Cardiac muscle cell (in vitro differentiated cells and primary cell): ENCODE results near the gene UCKL1. TPM values are rescaled to one million over a fixed set of nuclear protein-coding genes. Genes with fewer than 3 reads are reported as not detected.
"Not testable (repeated sequence)": the region's sequence is repeated elsewhere in the genome, so short reads cannot be mapped to it uniquely, and the experiment has no call there.

Source experiments
- DNase-seq, 2 donors: peaks; one replicate each; pipeline versions ENCODE4 v3.0.0 to v3.0.0-alpha.2; 2010 to 2017; ENCODE audit warnings: low read depth in 1 of 2, low spot score in 1 of 2
- H3K27ac ChIP-seq: fragments of 200-600 bp; sonication (generic); 2 replicates; pipeline ENCODE4 v1.5.1; 2016
- H3K27me3 ChIP-seq: fragments of 200-600 bp; sonication (generic); 2 replicates; pipeline ENCODE4 v1.6.0; 2016; ENCODE audit warnings: control low read depth
- H3K36me3 ChIP-seq: fragments of 200-600 bp; sonication (generic); 2 replicates; pipeline ENCODE4 v1.5.1; 2016; ENCODE audit warnings: control low read depth
- H3K4me1 ChIP-seq: fragments of 200-600 bp; sonication (generic); 2 replicates; pipeline ENCODE4 v1.8.1; 2017; ENCODE audit warnings: low read depth, mild to moderate bottlenecking, mixed run types
- H3K4me3 ChIP-seq: fragments of 200-600 bp; sonication (generic); 2 replicates; pipeline ENCODE4 v1.5.1; 2016; ENCODE audit warnings: mild to moderate bottlenecking
- H3K9me3 ChIP-seq: fragments of 200-600 bp; sonication (generic); 2 replicates; pipeline ENCODE4 v1.5.1; 2017; ENCODE audit warnings: low read depth, mild to moderate bottlenecking, control low read depth
- CTCF ChIP-seq: IDR thresholded peaks from 2 replicates; pipeline ENCODE4 v1.5.1; 2012; ENCODE audit warnings: low read depth, mild to moderate bottlenecking, low read length
- polyA plus RNA-seq: library from polyadenylated mRNA; unstranded; fragments of >200 nt; fragmentation: Nextera tagmentation; extraction: Ambion mirVana; gene quantifications from 2 replicates; pipeline ENCODE4 v1.2.1, GENCODE V29; 2016
- total RNA-seq: library from RNA; depleted of rRNA; stranded (reverse); fragments of >200 nt; gene quantifications from 2 replicates; pipeline ENCODE4 v1.2.3, GENCODE V29; 2016

The UCKL1 gene
- total and polyA plus RNA-seq, 2 experiments from 2014 or later: 53.5 to 84.2 TPM

- Histone ChIP-seq H3K27ac (no peak overlapping the region), H3K4me1 (no peaks in the 10 kb centered on the region), H3K4me3 (no peak overlapping the region), H3K9me3 (no peaks in the 10 kb centered on the region), H3K36me3 (peaks cover 36% of the 10 kb centered on the region), H3K27me3 (no peaks in the 10 kb centered on the region)
- no peak for TF ChIP-seq CTCF
- no peak for DNase-seq
Measured at GRCh38 chr20:63962426-63963347, 6.5 kb upstream of the UCKL1 start.

GRCh38 chr20:63961664-63962425, 5.6 kb upstream of the UCKL1 start:
- Histone ChIP-seq H3K27me3 (no peaks in the 10 kb centered on the region), H3K36me3 (peaks cover 32% of the 10 kb centered on the region), H3K4me3 (no peak overlapping the region), H3K27ac (no peak overlapping the region), H3K4me1 (no peaks in the 10 kb centered on the region), H3K9me3 (no peaks in the 10 kb centered on the region)
- no peak for TF ChIP-seq CTCF
- DNase-seq: no peak

GRCh38 chr20:63960654-63961621, 4.7 kb upstream of the UCKL1 start:
- not testable (repeated sequence) for DNase-seq, H3K9me3 ChIP-seq

GRCh38 chr20:63959699-63960075, 3.5 kb upstream of the UCKL1 start:
- peaks cover 5% of the 10 kb centered on the region for H3K4me1 ChIP-seq
- no peak for DNase-seq
- H3K9me3 ChIP-seq: no peaks in the 10 kb centered on the region
- no peak overlapping the region for H3K27ac ChIP-seq
- peaks cover 32% of the 10 kb centered on the region for H3K36me3 ChIP-seq
- no peak for TF ChIP-seq CTCF
- H3K4me3 ChIP-seq: no peak overlapping the region
- H3K27me3 ChIP-seq: no peaks in the 10 kb centered on the region

More at GRCh38 chr20:63960654-63961621, 4.7 kb upstream of the UCKL1 start:
- H3K4me3 ChIP-seq, H3K27ac ChIP-seq, H3K27me3 ChIP-seq, H3K4me1 ChIP-seq: not testable (repeated sequence)
- H3K36me3 ChIP-seq: peaks cover 32% of the 10 kb centered on the region

- H3K4me3 ChIP-seq: no peak overlapping the region
- peaks cover 9% of the 10 kb centered on the region for H3K4me1 ChIP-seq
- H3K36me3 ChIP-seq: peaks cover 31% of the 10 kb centered on the region
- no peaks in the 10 kb centered on the region for H3K27me3 ChIP-seq
- DNase-seq: no peak
- H3K9me3 ChIP-seq: no peaks in the 10 kb centered on the region
- no peak overlapping the region for H3K27ac ChIP-seq
- TF ChIP-seq CTCF: no peak
Measured at GRCh38 chr20:63958964-63959698, 2.9 kb upstream of the UCKL1 start.
